ENCODE data around the gene ADARB2. TPM values are rescaled to one million over a fixed set of nuclear protein-coding genes. Genes with fewer than 3 reads are reported as not detected.

The ADARB2 gene
- total RNA-seq, 1 donor from 2014 or later = 0.80 TPM

- Histone ChIP-seq H3K27me3 (ENCODE audit: low read depth) (peaks cover 9% of the 10 kb centered on the region), H3K27ac (no peak overlapping the region), H3K36me3 (no peaks in the 10 kb centered on the region), H3K9me3 (no peaks in the 10 kb centered on the region), H3K4me3 (no peak overlapping the region), H3K4me1 (no peaks in the 10 kb centered on the region)
- ATAC-seq = peak in 1 of 2 donors; percentile 66
- no peak for DNase-seq
- TF ChIP-seq CTCF (IDR thresholded peaks at IDR 0.05) = peak; percentile 11
- intact Hi-C loops (cut with DNase I) = no loop called here
These were observed 21.5 kb downstream of the ADARB2 start for GRCh38 chr10:1715821-1716220.

- no peak for TF ChIP-seq CTCF (IDR thresholded peaks at IDR 0.05)
- intact Hi-C loops (cut with DNase I) = no loop called here
- ATAC-seq (no peak), DNase-seq (no peak)
- Histone ChIP-seq H3K27me3 (ENCODE audit: low read depth) (peaks cover 9% of the 10 kb centered on the region), H3K9me3 (no peaks in the 10 kb centered on the region), H3K4me1 (no peaks in the 10 kb centered on the region), H3K36me3 (no peaks in the 10 kb centered on the region), H3K27ac (no peak overlapping the region), H3K4me3 (no peak overlapping the region)
These were observed 24.2 kb downstream of the ADARB2 start for GRCh38 chr10:1712944-1713671.

DNA sequence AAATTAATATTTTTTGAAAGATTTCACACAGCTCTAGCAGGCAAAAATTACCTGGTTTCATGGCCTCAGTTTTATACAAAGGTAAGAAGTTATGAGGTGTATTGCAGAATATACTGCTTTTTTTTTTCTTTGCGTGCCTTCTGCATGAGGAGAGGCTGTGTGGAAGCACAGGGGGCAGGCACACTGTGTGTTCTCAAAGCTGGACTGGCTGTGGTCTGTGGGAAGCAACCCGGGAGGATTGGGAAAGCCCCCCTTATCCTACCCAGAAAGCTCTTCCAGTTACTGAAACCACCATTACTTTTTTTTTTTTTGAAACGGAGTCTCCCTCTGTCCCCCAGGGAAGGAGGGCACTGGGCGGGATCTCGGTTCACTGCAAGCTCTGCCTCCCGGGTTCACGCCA is 25.0 kb downstream of the ADARB2 start:
- ATAC-seq (no peak), DNase-seq (no peak)
- no peak overlapping the region for H3K4me3 ChIP-seq
- no peaks in the 10 kb centered on the region for H3K4me1 ChIP-seq
- H3K36me3 ChIP-seq = no peaks in the 10 kb centered on the region
- no peak overlapping the region for H3K27ac ChIP-seq
- peaks cover 5% of the 10 kb centered on the region for H3K27me3 ChIP-seq (ENCODE audit: low read depth)
- no peaks in the 10 kb centered on the region for H3K9me3 ChIP-seq
- no peak for TF ChIP-seq CTCF (IDR thresholded peaks at IDR 0.05)
- intact Hi-C loops (cut with DNase I) = no loop called here

- Histone ChIP-seq H3K4me1 (no peaks in the 10 kb centered on the region), H3K27me3 (ENCODE audit: low read depth) (peaks cover 5% of the 10 kb centered on the region), H3K27ac (no peak overlapping the region), H3K9me3 (no peaks in the 10 kb centered on the region), H3K4me3 (no peak overlapping the region), H3K36me3 (no peaks in the 10 kb centered on the region)
- intact Hi-C loops (cut with DNase I) = no loop called here
- DNase-seq (no peak), ATAC-seq (no peak)
- no peak for TF ChIP-seq CTCF (IDR thresholded peaks at IDR 0.05)
These were observed 28.2 kb downstream of the ADARB2 start for GRCh38 chr10:1709161-1709560.

DNA sequence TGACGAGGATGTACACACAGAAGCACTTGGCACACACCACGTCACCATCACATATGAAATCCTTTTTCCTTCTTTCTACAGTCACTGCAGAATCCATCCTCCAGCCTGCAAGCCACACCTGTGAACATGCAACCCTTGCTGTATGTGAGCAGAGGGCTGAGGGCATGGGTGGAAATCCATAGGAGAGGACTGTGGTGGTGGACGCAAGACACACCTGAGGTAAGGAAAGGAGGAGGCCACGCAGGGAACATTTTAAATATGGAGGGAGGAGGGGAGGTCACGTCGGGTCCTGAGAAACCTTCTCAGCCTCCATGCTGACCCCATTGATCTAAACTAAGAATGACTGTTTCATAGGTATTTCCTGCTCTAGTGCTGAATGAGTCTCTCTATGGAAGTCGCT is 28.6 kb downstream of the ADARB2 start:
- DNase-seq (no peak), ATAC-seq (no peak)
- Histone ChIP-seq H3K4me1 (no peaks in the 10 kb centered on the region), H3K9me3 (no peaks in the 10 kb centered on the region), H3K4me3 (no peak overlapping the region), H3K36me3 (no peaks in the 10 kb centered on the region), H3K27me3 (ENCODE audit: low read depth) (peaks cover 5% of the 10 kb centered on the region), H3K27ac (no peak overlapping the region)
- TF ChIP-seq CTCF (IDR thresholded peaks at IDR 0.05) = no peak
- intact Hi-C loops (cut with DNase I) = no loop called here
